ENCODE results near the gene PLPP2.
"Not testable (repeated sequence)": the region's sequence is repeated elsewhere in the genome, so short reads cannot be mapped to it uniquely, and the experiment has no call there.

PLPP2 gene

DNA sequence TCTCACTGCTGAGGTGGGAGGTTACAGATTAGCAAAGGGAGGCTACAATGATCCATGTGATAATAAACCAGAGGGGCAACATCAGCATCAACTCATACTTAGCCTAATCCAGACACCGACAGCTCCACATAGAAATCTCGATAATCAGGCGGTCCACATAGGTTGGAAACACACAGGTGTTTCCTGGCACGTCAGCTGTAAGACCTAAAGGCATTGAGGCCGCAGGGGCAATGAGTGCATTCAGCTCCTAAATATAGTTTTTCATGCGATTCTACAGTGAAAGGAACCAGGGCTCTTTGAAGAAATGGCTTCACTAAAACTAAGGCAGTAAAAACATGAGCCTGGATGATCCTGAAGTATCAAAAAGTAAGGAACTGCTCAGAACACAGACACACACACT, 19.3 kb downstream of the PLPP2 start:
- DNase-seq (ENCODE audit: low read depth in 2 of 2) = no peak

DNA sequence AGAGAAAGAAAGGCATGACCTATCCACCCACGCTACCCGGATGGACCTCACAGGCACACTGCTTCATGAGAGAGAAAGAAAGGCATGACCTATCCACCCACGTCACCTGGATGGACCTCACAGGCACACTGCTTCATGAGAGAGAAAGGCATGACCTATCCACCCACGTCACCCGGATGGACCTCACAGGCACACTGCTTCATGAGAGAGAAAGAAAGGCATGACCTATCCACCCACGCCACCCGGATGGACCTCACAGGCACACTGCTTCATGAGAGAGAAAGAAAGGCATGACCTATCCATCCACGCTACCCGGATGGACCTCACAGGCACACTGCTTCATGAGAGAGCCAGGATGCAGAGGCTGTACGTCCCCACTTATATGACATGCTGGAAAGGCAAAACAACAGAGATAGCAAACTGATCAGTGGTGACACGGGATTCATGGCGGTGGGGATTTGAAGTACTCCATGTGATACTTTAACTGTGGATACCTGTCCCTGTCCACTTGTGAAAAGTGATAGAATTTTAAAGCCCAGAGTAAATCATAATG, 20.4 kb downstream of the PLPP2 start:
- DNase-seq (ENCODE audit: low read depth in 2 of 2) = not testable (repeated sequence)

DNA sequence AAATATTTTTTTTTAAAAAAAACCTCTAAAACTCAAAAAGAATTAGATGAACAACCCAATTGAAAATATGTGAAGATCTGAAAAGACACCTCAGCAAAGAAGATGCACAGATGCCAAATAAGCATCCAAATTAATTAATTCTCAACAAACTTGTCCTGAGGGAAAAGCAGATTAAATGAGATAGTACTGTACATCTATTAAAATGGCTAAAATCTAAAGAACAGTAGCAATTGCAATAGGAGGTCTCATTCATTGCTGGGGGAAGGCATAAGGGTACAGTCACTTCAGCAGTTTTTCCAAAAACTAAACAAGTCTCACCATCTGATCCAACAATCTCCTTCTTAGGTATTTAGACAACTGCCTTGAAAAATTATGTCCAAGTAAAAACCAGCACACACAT, 22.0 kb downstream of the PLPP2 start:
- DNase-seq (ENCODE audit: low read depth in 2 of 2) = no peak

DNA sequence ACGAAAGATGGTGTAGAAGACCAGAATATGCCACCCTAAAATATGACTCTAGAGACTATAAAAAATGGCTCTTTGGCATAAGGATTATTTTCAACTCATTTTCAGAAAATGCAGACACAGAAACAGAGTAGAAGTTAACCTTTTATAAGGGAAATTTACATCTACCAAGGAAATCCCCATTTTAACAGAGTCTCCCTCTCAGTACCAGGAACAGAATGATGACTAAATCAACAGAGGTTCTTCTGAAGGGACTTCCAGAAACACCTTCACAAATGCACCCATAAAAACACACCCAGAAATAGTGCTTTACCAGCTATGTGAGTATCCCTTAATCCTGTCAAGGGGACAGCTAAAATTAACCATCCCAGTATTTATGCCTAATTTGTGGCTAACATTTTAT, 29.1 kb downstream of the PLPP2 start:
- DNase-seq (ENCODE audit: low read depth in 2 of 2) = no peak

DNA sequence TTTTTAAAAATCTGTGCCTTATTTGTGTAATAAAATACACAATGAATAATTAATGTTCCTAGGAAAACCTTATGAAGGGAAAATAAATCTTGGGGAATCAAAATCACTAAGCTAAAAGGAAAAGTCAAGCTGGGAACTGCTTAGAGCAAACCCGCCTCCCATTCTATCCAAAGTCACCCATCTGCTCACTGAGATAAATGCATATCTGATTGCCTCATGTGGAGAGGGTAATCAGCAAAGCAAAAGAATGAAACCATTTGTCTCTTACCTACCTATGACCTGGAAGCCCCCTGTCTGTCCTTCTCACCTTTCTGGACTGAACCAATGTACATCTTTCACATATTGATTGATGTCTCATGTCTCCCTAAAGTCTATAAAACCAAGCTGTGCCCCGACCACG, 34.4 kb downstream of the PLPP2 start:
- DNase-seq (ENCODE audit: low read depth in 2 of 2) = not testable (repeated sequence)

DNA sequence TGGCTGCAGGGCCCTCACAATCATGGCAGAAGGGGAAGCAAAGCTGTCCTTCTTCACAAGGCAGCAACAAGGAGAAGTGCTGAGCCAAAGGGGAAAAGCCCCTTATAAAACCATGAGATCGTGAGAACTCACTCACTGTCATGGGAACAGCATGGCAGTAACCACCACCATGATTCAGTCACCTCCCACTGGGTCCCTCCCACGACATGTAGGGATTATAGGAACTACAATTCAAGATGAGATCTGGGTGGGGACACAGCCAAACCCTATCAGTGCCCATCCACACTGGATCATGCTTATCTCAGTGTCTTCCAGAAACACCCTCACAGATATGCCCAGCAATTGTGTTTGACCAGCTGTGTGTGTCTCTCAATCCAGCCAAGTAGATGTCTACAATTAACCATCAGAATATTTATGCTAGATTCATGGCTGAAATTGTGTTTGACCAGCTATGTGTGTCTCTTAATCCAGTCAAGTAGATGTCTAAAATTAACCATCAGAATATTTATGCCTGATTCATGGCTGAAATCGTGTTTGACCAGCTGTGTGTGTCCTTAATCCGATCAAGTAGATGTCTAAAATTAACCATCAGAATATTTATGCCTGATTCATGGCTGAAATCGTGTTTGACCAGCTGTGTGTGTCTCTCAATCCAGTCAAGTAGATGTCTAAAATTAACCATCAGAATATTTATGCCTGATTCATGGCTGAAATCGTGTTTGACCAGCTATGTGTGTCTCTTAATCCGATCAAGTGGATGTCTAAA, 38.6 kb downstream of the PLPP2 start:
- not testable (repeated sequence) for DNase-seq (ENCODE audit: low read depth in 2 of 2)

DNA sequence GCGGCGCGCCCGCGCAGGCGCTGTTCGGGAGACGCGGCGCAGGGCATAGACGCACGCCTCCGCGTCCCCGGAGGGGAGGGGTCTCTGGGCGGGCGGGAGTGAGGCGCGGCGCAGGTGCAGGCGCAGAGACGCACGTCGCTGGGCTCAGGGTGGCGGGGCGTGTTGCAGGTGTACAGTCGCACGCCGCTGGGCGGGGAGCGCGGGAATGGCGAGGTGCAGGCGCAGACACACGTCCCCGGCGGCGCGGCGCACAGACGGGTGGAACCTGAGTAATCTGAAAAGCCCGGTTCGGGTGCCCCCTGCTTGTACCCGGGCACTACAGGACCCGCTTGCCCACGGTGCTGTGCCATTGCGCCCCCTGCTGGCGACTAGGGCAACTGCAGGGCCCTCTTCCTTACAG, 44.7 kb downstream of the PLPP2 start:
- no peak for DNase-seq (ENCODE audit: low read depth in 2 of 2)

DNA sequence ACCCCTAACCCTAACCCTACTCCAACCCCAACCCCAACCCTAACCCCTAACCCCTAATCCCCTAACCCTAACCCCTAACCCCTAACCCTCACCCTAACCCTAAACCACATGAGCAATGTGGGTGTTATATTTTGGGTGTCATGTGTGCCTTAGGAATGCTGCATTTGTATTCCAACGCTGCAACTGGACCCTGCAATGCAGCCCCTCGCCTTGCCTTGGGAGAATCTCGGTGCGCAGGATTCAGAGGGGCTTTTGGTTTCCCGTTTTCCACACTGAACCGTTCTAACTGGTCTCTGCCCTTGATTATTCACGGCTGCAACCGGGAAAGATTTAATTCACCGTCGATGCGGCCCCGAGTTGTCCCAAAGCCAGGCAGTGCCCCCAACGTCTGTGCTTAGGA, 45.3 kb downstream of the PLPP2 start:
- DNase-seq (ENCODE audit: low read depth in 2 of 2) = not testable (repeated sequence)

DNA sequence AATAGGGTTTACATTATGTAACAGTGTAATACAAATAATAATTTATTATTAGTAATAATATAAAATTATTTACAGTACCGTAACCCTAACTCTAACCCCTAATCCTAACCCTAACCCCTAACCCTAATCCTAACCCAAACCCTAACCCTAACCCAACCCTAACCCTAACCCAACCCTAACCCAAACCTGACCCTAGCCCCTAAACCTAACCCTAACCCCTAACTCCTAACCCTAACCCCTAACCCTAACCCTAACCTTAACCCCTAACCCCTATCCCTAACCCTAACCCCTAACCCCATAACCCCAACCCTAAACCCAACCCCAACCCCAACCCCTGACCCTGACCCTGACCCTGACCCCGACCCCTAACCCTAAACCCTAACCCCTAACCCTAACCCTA, 45.7 kb downstream of the PLPP2 start:
- no peak for DNase-seq (ENCODE audit: low read depth in 2 of 2)

Data from fibroblast of skin of left biceps (primary cell).